HepG2 (cell line): ENCODE data around the gene RUSC1. TPM values are rescaled to one million over a fixed set of nuclear protein-coding genes. Genes with fewer than 3 reads are reported as not detected.
A peak's percentile ranks its signal among the peaks of the same experiment; 100 is the strongest.

Experiments used
- BHLHE40 ChIP-seq: IDR thresholded peaks from 2 replicates; pipeline ENCODE4 v1.6.1; 2011; ENCODE audit warnings: low read length, improper control_type of control experiment
- FOSL1 ChIP-seq: sonication (generic); formaldehyde crosslinking; IDR thresholded peaks from 2 replicates; pipeline ENCODE4 v1.9.0; 2021; ENCODE audit warnings: missing genetic modification reagents, borderline replicate concordance
- HHEX ChIP-seq: IDR thresholded peaks from 2 replicates; pipeline ENCODE4 v1.6.1; 2016; ENCODE audit warnings: control low read depth
- HNF4G ChIP-seq, 2 experiments: sonication (generic) in 1 of 2; formaldehyde crosslinking in 1 of 2; IDR thresholded peaks; 2 replicates each; pipeline versions ENCODE4 v1.4.0 to v1.6.1; 2011 to 2020; ENCODE audit warnings: borderline replicate concordance in 2 of 2, low read depth in 2 of 2, mild to moderate bottlenecking in 2 of 2, low read length in 1 of 2, missing genetic modification reagents in 1 of 2, moderate library complexity in 1 of 2
- MAZ ChIP-seq, 2 experiments: sonication (generic) in 1 of 2; formaldehyde crosslinking in 1 of 2; IDR thresholded peaks; 2 replicates each; pipeline versions ENCODE4 v1.5.0 to v1.6.1; 2012 to 2020; ENCODE audit warnings: low read depth in 2 of 2, mild to moderate bottlenecking in 2 of 2, borderline replicate concordance in 1 of 2, improper control_type of control experiment in 1 of 2, low read length in 1 of 2, missing genetic modification reagents in 1 of 2, moderate library complexity in 1 of 2
- NFYC ChIP-seq: IDR thresholded peaks from 2 replicates; pipeline ENCODE4 v1.6.1; 2016; ENCODE audit warnings: missing genetic modification reagents, missing compliant biosample characterization
- RXRB ChIP-seq: IDR thresholded peaks from 2 replicates; pipeline ENCODE4 v1.6.1; 2016; ENCODE audit warnings: borderline replicate concordance, missing genetic modification reagents, missing compliant biosample characterization
- SP4 ChIP-seq: sonication (generic); formaldehyde crosslinking; IDR thresholded peaks from 2 replicates; pipeline ENCODE4 v1.8.1; 2023; ENCODE audit warnings: mild to moderate bottlenecking, missing genetic modification reagents
- ZBTB7A ChIP-seq: sonication (generic); formaldehyde crosslinking; IDR thresholded peaks from 2 replicates; pipeline ENCODE4 v1.8.0; 2022; ENCODE audit warnings: mild to moderate bottlenecking, missing genetic modification reagents
- ZFP36 ChIP-seq: fragments of 150-350 bp; IDR thresholded peaks from 2 replicates; pipeline ENCODE4 v1.6.1; 2018; ENCODE audit warnings: borderline replicate concordance, low read length, low read depth; ENCODE audit not compliant: partially characterized antibody
- ZMYM2 ChIP-seq: sonication (generic); formaldehyde crosslinking; IDR thresholded peaks from 2 replicates; pipeline ENCODE4 v1.8.0; 2022; ENCODE audit warnings: mild to moderate bottlenecking, missing genetic modification reagents
- ZNF256 ChIP-seq: sonication (generic); formaldehyde crosslinking; conservative IDR thresholded peaks from 2 replicates; pipeline ENCODE4 v1.4.0; 2020; ENCODE audit warnings: missing genetic modification reagents
- ZNF263 ChIP-seq: sonication (generic); formaldehyde crosslinking; IDR thresholded peaks from 2 replicates; pipeline ENCODE4 v1.4.0; 2020; ENCODE audit warnings: missing genetic modification reagents
- ZNF326 ChIP-seq: sonication (generic); formaldehyde crosslinking; IDR thresholded peaks from 2 replicates; pipeline ENCODE4 v1.4.0; 2020; ENCODE audit warnings: missing genetic modification reagents, borderline replicate concordance
- ZNF337 ChIP-seq: sonication (generic); formaldehyde crosslinking; IDR thresholded peaks from 2 replicates; pipeline ENCODE4 v1.5.1; 2020; ENCODE audit warnings: missing genetic modification reagents, low read depth, mild to moderate bottlenecking, borderline replicate concordance
- ZNF550 ChIP-seq: sonication (generic); formaldehyde crosslinking; IDR thresholded peaks from 2 replicates; pipeline ENCODE4 v1.4.0; 2020; ENCODE audit warnings: mild to moderate bottlenecking, missing genetic modification reagents, borderline replicate concordance
- ZNF562 ChIP-seq: sonication (generic); formaldehyde crosslinking; IDR thresholded peaks from 2 replicates; pipeline ENCODE4 v1.8.0; 2022; ENCODE audit warnings: missing genetic modification reagents, borderline replicate concordance
- ZNF619 ChIP-seq: sonication (generic); formaldehyde crosslinking; IDR thresholded peaks from 2 replicates; pipeline ENCODE4 v1.4.0; 2020; ENCODE audit warnings: mild to moderate bottlenecking, missing genetic modification reagents
- ZNF746 ChIP-seq: sonication (generic); formaldehyde crosslinking; IDR thresholded peaks from 2 replicates; pipeline ENCODE4 v1.8.0; 2022; ENCODE audit warnings: mild to moderate bottlenecking, missing genetic modification reagents
- ZSCAN29 ChIP-seq: sonication (generic); formaldehyde crosslinking; conservative IDR thresholded peaks from 2 replicates; pipeline ENCODE4 v1.4.0; 2020; ENCODE audit warnings: mild to moderate bottlenecking, missing genetic modification reagents
- polyA plus RNA-seq, 8 experiments: library from polyadenylated mRNA; depleted of rRNA in 3 of 8; stranded (reverse) in 7 of 8; unstranded in 1 of 8; fragments of >200 nt; fragmentation: Illumina TruSeq in 4 of 8; extraction: Trizol in 4 of 8; gene quantifications; 2 replicates each; pipeline versions ENCODE4 v1.2.1 to v1.2.3, GENCODE V29; 2011 to 2016; ENCODE audit warnings: low read depth in 4 of 8, missing spikeins in 1 of 8, mixed read lengths in 1 of 8; ENCODE audit not compliant: insufficient read depth in 1 of 8
- total RNA-seq, 5 experiments: library from RNA; depleted of rRNA; stranded (reverse); fragments of >200 nt; fragmentation: Illumina TruSeq; extraction: Trizol; gene quantifications; 2 replicates each; pipeline ENCODE4 v1.2.3, GENCODE V29; 2016; ENCODE audit warnings: low read depth in 1 of 5
- TF ChIP-seq, protein P1 (sequence below): sonication (generic); formaldehyde crosslinking; IDR thresholded peaks from 2 replicates; pipeline ENCODE4 v1.5.1; 2020; ENCODE audit warnings: mild to moderate bottlenecking, missing genetic modification reagents, borderline replicate concordance
- TF ChIP-seq, protein P2 (sequence below): sonication (generic); formaldehyde crosslinking; IDR thresholded peaks from 2 replicates; pipeline ENCODE4 v1.5.0; 2020; ENCODE audit warnings: mild to moderate bottlenecking, missing genetic modification reagents

Gene RUSC1
- total and polyA plus RNA-seq, 2 of the 13 experiments (the other 11 are each of a cell fraction or from before 2014, with no cell fraction given): 18.7 to 20.4 TPM

- TF ChIP-seq ZNF326: no peak
- TF ChIP-seq ZNF337 (CRISPR knock-in tag): no peak
- no peak for TF ChIP-seq NFYC (CRISPR knock-in tag)
- no peak for TF ChIP-seq ZNF550 (CRISPR knock-in tag)
- 0 out of 2 replicates have a peak, but pooled peaks have one; percentile 58 for TF ChIP-seq ZSCAN29 (CRISPR knock-in tag)
- no peak for TF ChIP-seq ZNF263 (CRISPR knock-in tag)
- no peak for TF ChIP-seq ZNF746 (CRISPR knock-in tag)
- no peak for TF ChIP-seq HNF4G (IDR thresholded peaks at IDR 0.05; ENCODE audit: borderline replicate concordance, low read depth, low read length)
- no peak for TF ChIP-seq HNF4G (CRISPR knock-in tag; IDR thresholded peaks at IDR 0.05; ENCODE audit: borderline replicate concordance, low read depth)
- no peak for TF ChIP-seq ZNF256
- TF ChIP-seq, protein P1, sequence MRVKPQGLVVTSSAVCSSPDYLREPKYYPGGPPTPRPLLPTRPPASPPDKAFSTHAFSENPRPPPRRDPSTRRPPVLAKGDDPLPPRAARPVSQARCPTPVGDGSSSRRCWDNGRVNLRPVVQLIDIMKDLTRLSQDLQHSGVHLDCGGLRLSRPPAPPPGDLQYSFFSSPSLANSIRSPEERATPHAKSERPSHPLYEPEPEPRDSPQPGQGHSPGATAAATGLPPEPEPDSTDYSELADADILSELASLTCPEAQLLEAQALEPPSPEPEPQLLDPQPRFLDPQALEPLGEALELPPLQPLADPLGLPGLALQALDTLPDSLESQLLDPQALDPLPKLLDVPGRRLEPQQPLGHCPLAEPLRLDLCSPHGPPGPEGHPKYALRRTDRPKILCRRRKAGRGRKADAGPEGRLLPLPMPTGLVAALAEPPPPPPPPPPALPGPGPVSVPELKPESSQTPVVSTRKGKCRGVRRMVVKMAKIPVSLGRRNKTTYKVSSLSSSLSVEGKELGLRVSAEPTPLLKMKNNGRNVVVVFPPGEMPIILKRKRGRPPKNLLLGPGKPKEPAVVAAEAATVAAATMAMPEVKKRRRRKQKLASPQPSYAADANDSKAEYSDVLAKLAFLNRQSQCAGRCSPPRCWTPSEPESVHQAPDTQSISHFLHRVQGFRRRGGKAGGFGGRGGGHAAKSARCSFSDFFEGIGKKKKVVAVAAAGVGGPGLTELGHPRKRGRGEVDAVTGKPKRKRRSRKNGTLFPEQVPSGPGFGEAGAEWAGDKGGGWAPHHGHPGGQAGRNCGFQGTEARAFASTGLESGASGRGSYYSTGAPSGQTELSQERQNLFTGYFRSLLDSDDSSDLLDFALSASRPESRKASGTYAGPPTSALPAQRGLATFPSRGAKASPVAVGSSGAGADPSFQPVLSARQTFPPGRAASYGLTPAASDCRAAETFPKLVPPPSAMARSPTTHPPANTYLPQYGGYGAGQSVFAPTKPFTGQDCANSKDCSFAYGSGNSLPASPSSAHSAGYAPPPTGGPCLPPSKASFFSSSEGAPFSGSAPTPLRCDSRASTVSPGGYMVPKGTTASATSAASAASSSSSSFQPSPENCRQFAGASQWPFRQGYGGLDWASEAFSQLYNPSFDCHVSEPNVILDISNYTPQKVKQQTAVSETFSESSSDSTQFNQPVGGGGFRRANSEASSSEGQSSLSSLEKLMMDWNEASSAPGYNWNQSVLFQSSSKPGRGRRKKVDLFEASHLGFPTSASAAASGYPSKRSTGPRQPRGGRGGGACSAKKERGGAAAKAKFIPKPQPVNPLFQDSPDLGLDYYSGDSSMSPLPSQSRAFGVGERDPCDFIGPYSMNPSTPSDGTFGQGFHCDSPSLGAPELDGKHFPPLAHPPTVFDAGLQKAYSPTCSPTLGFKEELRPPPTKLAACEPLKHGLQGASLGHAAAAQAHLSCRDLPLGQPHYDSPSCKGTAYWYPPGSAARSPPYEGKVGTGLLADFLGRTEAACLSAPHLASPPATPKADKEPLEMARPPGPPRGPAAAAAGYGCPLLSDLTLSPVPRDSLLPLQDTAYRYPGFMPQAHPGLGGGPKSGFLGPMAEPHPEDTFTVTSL (CRISPR knock-in tag): no peak
- no peak for TF ChIP-seq ZFP36
- TF ChIP-seq BHLHE40: no peak
- no peak for TF ChIP-seq ZNF619 (CRISPR knock-in tag)
- TF ChIP-seq ZMYM2: 0 out of 2 replicates have a peak, but pooled peaks have one; percentile 48
- TF ChIP-seq HHEX (CRISPR knock-in tag): no peak
- TF ChIP-seq ZBTB7A (CRISPR knock-in tag): no peak
- TF ChIP-seq ZNF562 (CRISPR knock-in tag): no peak
- peak; percentile 28; the same call in 1 of the 2 replicates for TF ChIP-seq RXRB
- no peak for TF ChIP-seq FOSL1 (CRISPR knock-in tag)
- TF ChIP-seq MAZ (IDR thresholded peaks at IDR 0.05; ENCODE audit: borderline replicate concordance, low read depth, low read length): no peak
- no peak; the same call in 1 of the 2 replicates for TF ChIP-seq MAZ (CRISPR knock-in tag; IDR thresholded peaks at IDR 0.05; ENCODE audit: low read depth)
- no peak for TF ChIP-seq SP4 (CRISPR knock-in tag)
- TF ChIP-seq, protein P2, sequence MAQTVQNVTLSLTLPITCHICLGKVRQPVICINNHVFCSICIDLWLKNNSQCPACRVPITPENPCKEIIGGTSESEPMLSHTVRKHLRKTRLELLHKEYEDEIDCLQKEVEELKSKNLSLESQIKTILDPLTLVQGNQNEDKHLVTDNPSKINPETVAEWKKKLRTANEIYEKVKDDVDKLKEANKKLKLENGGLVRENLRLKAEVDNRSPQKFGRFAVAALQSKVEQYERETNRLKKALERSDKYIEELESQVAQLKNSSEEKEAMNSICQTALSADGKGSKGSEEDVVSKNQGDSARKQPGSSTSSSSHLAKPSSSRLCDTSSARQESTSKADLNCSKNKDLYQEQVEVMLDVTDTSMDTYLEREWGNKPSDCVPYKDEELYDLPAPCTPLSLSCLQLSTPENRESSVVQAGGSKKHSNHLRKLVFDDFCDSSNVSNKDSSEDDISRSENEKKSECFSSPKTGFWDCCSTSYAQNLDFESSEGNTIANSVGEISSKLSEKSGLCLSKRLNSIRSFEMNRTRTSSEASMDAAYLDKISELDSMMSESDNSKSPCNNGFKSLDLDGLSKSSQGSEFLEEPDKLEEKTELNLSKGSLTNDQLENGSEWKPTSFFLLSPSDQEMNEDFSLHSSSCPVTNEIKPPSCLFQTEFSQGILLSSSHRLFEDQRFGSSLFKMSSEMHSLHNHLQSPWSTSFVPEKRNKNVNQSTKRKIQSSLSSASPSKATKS: no peak
Measured at GRCh38 chr1:155307247-155307740, 13.4 kb upstream of the RUSC1 start (continued).
